Endothelial cell of umbilical vein (primary cell): ENCODE data around the gene DARS1. TPM values are rescaled to one million over a fixed set of nuclear protein-coding genes. Genes with fewer than 3 reads are reported as not detected.

Source experiments
- BruUV-seq: library from RNA; stranded (reverse); fragments of 400-500 nt; replicated peaks from 2 replicates; lab custom pipeline; 2021; lab: Mats Ljungman, UMichigan
- CTCF ChIA-PET: fragments of 300-600, 350-600 bp; sonication (Branson Sonifier 250); formaldehyde crosslinking; loops from one replicate; lab custom pipeline; 2021; ENCODE audit warnings: antibody characterized with exemption, inconsistent platforms; lab: Charles Lee
- POLR2A ChIA-PET: fragments of 300-600, 350-600 bp; sonication (Branson Sonifier 250); formaldehyde crosslinking; loops from one replicate; lab custom pipeline; 2021; ENCODE audit warnings: antibody characterized with exemption, inconsistent platforms; lab: Charles Lee
- DNase-seq: peaks from one replicate; pipeline ENCODE4 v3.0.0-alpha.2; 2011; ENCODE audit warnings: low read depth, low spot score
- FAIRE-seq: peaks from 2 replicates; lab custom pipeline; 2011; peaks lifted over from hg19 to GRCh38; lab: Jason Lieb, UNC
- H2AFZ ChIP-seq: 2 replicates; pipeline ENCODE4 v1.6.0; 2012; ENCODE audit warnings: low read depth, low read length, control low read depth, inconsistent platforms
- H3K27ac ChIP-seq: 2 replicates; pipeline ENCODE4 v1.5.1; 2011; ENCODE audit warnings: low read depth, mild to moderate bottlenecking, control low read depth, low read length, moderate library complexity; ENCODE audit not compliant: insufficient read depth
- H3K27me3 ChIP-seq, 2 experiments: 2 replicates each; pipeline versions ENCODE4 v1.6.0 to v1.6.1; 2011; ENCODE audit warnings: low read length in 2 of 2, mixed read lengths in 1 of 2; ENCODE audit not compliant: control insufficient read depth in 2 of 2, insufficient read depth in 2 of 2
- H3K36me3 ChIP-seq, 2 experiments: 2 replicates in 1 of 2; 3 replicates in 1 of 2; pipeline ENCODE4 v1.5.1; 2011; ENCODE audit warnings: low read length in 2 of 2, mild to moderate bottlenecking in 1 of 2, moderate library complexity in 1 of 2; ENCODE audit not compliant: control insufficient read depth in 2 of 2, insufficient read depth in 2 of 2; ENCODE audit errors: extremely low read depth in 1 of 2
- H3K4me1 ChIP-seq: 3 replicates; pipeline ENCODE4 v1.5.1; 2011; ENCODE audit warnings: mild to moderate bottlenecking, low read length; ENCODE audit not compliant: control insufficient read depth, insufficient read depth; ENCODE audit errors: extremely low read depth
- H3K4me2 ChIP-seq: 2 replicates; pipeline ENCODE4 v1.6.1; 2011; ENCODE audit warnings: low read length, control low read depth, mixed read lengths; ENCODE audit not compliant: insufficient read depth
- H3K4me3 ChIP-seq, 3 experiments: fragments of 200-600 bp in 1 of 3; sonication (generic), shearing (Covaris generic) in 1 of 3; replicated peaks in 1 of 3; 2 replicates each; pipeline ENCODE4 v1.5.1; 2011 to 2016; ENCODE audit warnings: control low read depth in 3 of 3, low read length in 3 of 3, mild to moderate bottlenecking in 2 of 3, inconsistent platforms in 1 of 3, low read depth in 1 of 3, moderate library complexity in 1 of 3; ENCODE audit not compliant: insufficient read depth in 1 of 3
- H3K79me2 ChIP-seq: 2 replicates; pipeline ENCODE4 v1.6.0; 2012; ENCODE audit warnings: low read length, inconsistent platforms; ENCODE audit not compliant: control insufficient read depth, insufficient read depth
- H3K9ac ChIP-seq: replicated peaks from 2 replicates; pipeline ENCODE3; 2011; ENCODE audit warnings: low read length, control low read depth; ENCODE audit not compliant: insufficient read depth; ENCODE audit errors: extremely low read depth
- H3K9me1 ChIP-seq: replicated peaks from 3 replicates; pipeline ENCODE4 v1.6.0; 2011; ENCODE audit warnings: mild to moderate bottlenecking, low read length; ENCODE audit not compliant: control insufficient read depth, insufficient read depth; ENCODE audit errors: extremely low read depth
- H3K9me3 ChIP-seq: replicated peaks from 2 replicates; pipeline ENCODE4 v1.5.1; 2012; ENCODE audit warnings: low read length, inconsistent platforms; ENCODE audit not compliant: control insufficient read depth, insufficient read depth
- H4K20me1 ChIP-seq: replicated peaks from 2 replicates; pipeline ENCODE3; 2011; ENCODE audit warnings: mild to moderate bottlenecking, low read length; ENCODE audit not compliant: control insufficient read depth, insufficient read depth; ENCODE audit errors: extremely low read depth
- CTCF ChIP-seq, 2 donors: IDR thresholded peaks; 1 replicate in 1 of 2; 2 replicates in 1 of 2; pipeline ENCODE4 v1.5.1; 2011; ENCODE audit warnings: low read length in 2 of 2, mild to moderate bottlenecking in 2 of 2, moderate library complexity in 2 of 2, control low read depth in 1 of 2, inconsistent platforms in 1 of 2, low read depth in 1 of 2; ENCODE audit not compliant: insufficient read depth in 1 of 2; ENCODE audit errors: extremely low read depth in 1 of 2
- EZH2 ChIP-seq: IDR thresholded peaks from 2 replicates; pipeline ENCODE4 v1.6.1; 2012; ENCODE audit warnings: borderline replicate concordance, low read depth, mild to moderate bottlenecking, moderate library complexity, low read length, inconsistent platforms; ENCODE audit not compliant: severe bottlenecking
- FOS ChIP-seq: IDR thresholded peaks from 2 replicates; pipeline ENCODE4 v1.6.1; 2011; ENCODE audit warnings: mild to moderate bottlenecking, low read length, moderate library complexity, borderline replicate concordance; ENCODE audit not compliant: insufficient read depth
- GATA2 ChIP-seq: IDR thresholded peaks from 2 replicates; pipeline ENCODE4 v1.7.0; 2011; ENCODE audit warnings: low read depth, mild to moderate bottlenecking, moderate library complexity, mixed read lengths, low read length; ENCODE audit not compliant: insufficient read length, insufficient read depth
- JUN ChIP-seq: IDR thresholded peaks from 2 replicates; pipeline ENCODE4 v1.6.1; 2011; ENCODE audit warnings: borderline replicate concordance, low read depth; ENCODE audit not compliant: insufficient read length, insufficient read depth
- MAX ChIP-seq: IDR thresholded peaks from 2 replicates; pipeline ENCODE4 v1.6.1; 2011; ENCODE audit not compliant: insufficient read depth, insufficient read length
- MYC ChIP-seq: IDR thresholded peaks from one replicate; pipeline ENCODE4 v1.6.1; 2011; ENCODE audit warnings: mild to moderate bottlenecking, low read depth, low read length
- POLR2A ChIP-seq: IDR thresholded peaks from 2 replicates; pipeline ENCODE4 v1.6.1; 2012; ENCODE audit warnings: low read depth, mild to moderate bottlenecking, control low read depth, low read length
- POLR2AphosphoS5 ChIP-seq: IDR thresholded peaks from 2 replicates; pipeline ENCODE4 v1.6.1; 2012; ENCODE audit warnings: low read depth, mild to moderate bottlenecking, control low read depth, low read length, moderate library complexity; ENCODE audit not compliant: insufficient read depth
- dilution Hi-C: fragments of 300-500 bp; cut with MboI; formaldehyde crosslinking; loops from one replicate; pipeline ENCODE4 v1.15.0; 2019; ENCODE audit warnings: low sequenced_read_pairs; ENCODE audit not compliant: extremely low pct_ligation_motif_present
- intact Hi-C: fragments of 100-400 bp; cut with micrococcal nuclease; formaldehyde crosslinking; loops from one replicate; pipeline ENCODE4 v1.10.0; 2022
- polyA plus RNA-seq, 4 experiments: library from polyadenylated mRNA; depleted of rRNA in 3 of 4; stranded (reverse) in 3 of 4; unstranded in 1 of 4; fragments of >200 nt; gene quantifications; 2 replicates each; pipeline versions ENCODE4 v1.2.1 to v1.2.3, GENCODE V29; 2011 to 2012; ENCODE audit warnings: missing spikeins in 1 of 4
- total RNA-seq: library from RNA; stranded (reverse); gene quantifications from 2 replicates; pipeline ENCODE4 v1.2.3, GENCODE V29; 2021

The DARS1 gene
- total and polyA plus RNA-seq, 2 donors (not counting 3 experiments of a cell fraction or from before 2014, with no cell fraction given) = 20.9 to 41.5 TPM

GRCh38 chr2:135945526-135945925 is 39.9 kb downstream of the DARS1 start:
- no peaks in the 10 kb centered on the region for H4K20me1 ChIP-seq
- peaks cover 22% of the 10 kb centered on the region for H3K79me2 ChIP-seq
- no peak overlapping the region for H3K9ac ChIP-seq
- H3K4me1 ChIP-seq = peaks cover 20% of the 10 kb centered on the region
- H3K27me3 ChIP-seq = no peaks in the 10 kb centered on the region
- no peak for TF ChIP-seq POLR2AphosphoS5
- TF ChIP-seq EZH2 = no peak
- no peak for TF ChIP-seq MAX
- no peak for TF ChIP-seq CTCF (IDR thresholded peaks at IDR 0.05; ENCODE audit: extremely low read depth in 1 of 2, insufficient read depth in 1 of 2, low read depth in 1 of 2, low read length in 2 of 2)
- no peak for TF ChIP-seq FOS
- no peak for TF ChIP-seq MYC
- TF ChIP-seq GATA2 = no peak
- no peak for TF ChIP-seq JUN
- no peak for TF ChIP-seq POLR2A
- H3K4me2 ChIP-seq = no peak overlapping the region
- H2AFZ ChIP-seq = no peak overlapping the region
- ChIA-PET CTCF (no interaction called here), POLR2A (no interaction called here)
- H3K9me1 ChIP-seq = no peaks in the 10 kb centered on the region
- no peak for FAIRE-seq
- no peak overlapping the region for H3K4me3 ChIP-seq
- dilution Hi-C loops = no loop called here
- no peak overlapping the region for H3K27ac ChIP-seq
- BruUV-seq = no TSS peak
- intact Hi-C loops = no loop called here
- peaks cover 0 to 4% of the 10 kb centered on the region in 2 experiments for H3K36me3 ChIP-seq
- DNase-seq = no peak
- no peaks in the 10 kb centered on the region for H3K9me3 ChIP-seq
